Natural killer cell treated with Interleukin-12 subunit alpha and Interleukin-12 subunit beta and Interleukin-15 and Interleukin-18, amount 100 ng/mL, for 72 hours (primary cell): ENCODE data around the gene KLHL36. TPM values are rescaled to one million over a fixed set of nuclear protein-coding genes. Genes with fewer than 3 reads are reported as not detected.
"Not testable (repeated sequence)": the region's sequence is repeated elsewhere in the genome, so short reads cannot be mapped to it uniquely, and the experiment has no call there.

Experiments used
- ATAC-seq, 2 donors: fragments of 150-1000 bp; cut with Tn5 transposase in 1 of 2; sonication (Bioruptor Pico), chemical (Tn5 transposase) in 1 of 2; 2 replicates each; pipeline ENCODE4 v1.10.0; 2021
- DNase-seq: peaks from one replicate; pipeline ENCODE4 v3.0.0; 2022; ENCODE audit warnings: low spot score
- H3K27ac Mint-ChIP-seq, 2 donors: 1 replicate in 1 of 2; 2 replicates in 1 of 2; pipeline ENCODE4 v1.8.0; 2022; ENCODE audit warnings: mixed read lengths in 2 of 2, mild to moderate bottlenecking in 1 of 2, moderate library complexity in 1 of 2
- H3K27me3 Mint-ChIP-seq, 2 donors: 1 replicate in 1 of 2; 2 replicates in 1 of 2; pipeline ENCODE4 v1.8.0; 2022; ENCODE audit warnings: mixed read lengths in 2 of 2
- H3K36me3 Mint-ChIP-seq: one replicate; pipeline ENCODE4 v1.8.0; 2022; ENCODE audit warnings: mixed read lengths
- H3K4me1 Mint-ChIP-seq, 2 donors: 1 replicate in 1 of 2; 2 replicates in 1 of 2; pipeline ENCODE4 v1.8.0; 2022; ENCODE audit warnings: low read depth in 2 of 2, mixed read lengths in 2 of 2, mild to moderate bottlenecking in 1 of 2
- H3K4me3 Mint-ChIP-seq: one replicate; pipeline ENCODE4 v1.8.0; 2022; ENCODE audit warnings: mixed read lengths
- H3K9me3 Mint-ChIP-seq: 2 replicates; pipeline ENCODE4 v1.8.0; 2022; ENCODE audit warnings: mixed read lengths
- total RNA-seq, 2 donors: library from RNA; stranded (reverse); gene quantifications; one replicate each; pipeline ENCODE4 v1.2.3, GENCODE V29; 2022

KLHL36 gene
- total RNA-seq, 2 donors from 2014 or later, result 35.9 to 48.6 TPM

DNA sequence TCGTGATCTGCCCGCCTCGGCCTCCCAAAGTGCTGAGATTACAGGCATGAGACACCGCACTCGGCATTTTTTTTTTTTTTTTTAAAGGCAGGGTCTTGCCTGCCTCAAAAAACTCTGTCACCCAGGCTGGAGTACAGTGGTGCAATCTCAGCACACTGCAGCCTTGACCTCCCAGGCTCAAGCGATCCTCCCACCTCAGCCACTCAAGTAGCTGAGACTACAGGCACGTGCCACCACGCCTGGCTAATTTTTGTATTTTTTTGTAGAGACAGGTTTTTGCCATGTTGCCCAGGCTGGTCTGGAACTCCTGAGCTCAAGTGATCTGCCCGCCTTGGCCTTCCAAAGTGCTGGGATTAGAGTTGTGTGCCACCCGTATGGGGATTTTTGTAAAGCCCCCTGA lies 27.4 kb upstream of the KLHL36 start:
- DNase-seq, H3K4me3 Mint-ChIP-seq, H3K27ac Mint-ChIP-seq, H3K9me3 Mint-ChIP-seq, ATAC-seq, H3K36me3 Mint-ChIP-seq: not testable (repeated sequence)
- Mint-ChIP-seq H3K4me1 (peaks cover 25% of the 10 kb centered on the region in 2 donors), H3K27me3 (peaks cover 12 to 13% of the 10 kb centered on the region in 2 donors)

DNA sequence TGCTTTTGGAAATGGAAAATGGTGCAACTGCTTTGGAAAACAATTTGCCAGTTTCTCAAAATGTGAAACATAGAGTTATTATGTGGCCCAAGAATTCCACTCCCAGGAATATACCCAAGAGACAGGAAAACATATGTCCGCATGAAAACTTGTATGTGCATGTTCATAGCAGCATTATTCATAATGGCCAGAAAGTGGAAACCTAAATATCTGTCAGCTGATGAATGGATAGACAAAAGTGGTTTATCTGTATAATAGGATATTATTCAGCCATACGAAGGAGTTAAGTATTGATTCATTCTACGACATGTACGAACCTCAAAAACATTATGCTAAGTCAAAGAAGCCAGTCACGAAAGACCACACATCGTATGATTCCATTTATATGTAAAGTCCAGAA lies 22.8 kb upstream of the KLHL36 start:
- Mint-ChIP-seq H3K27me3 (peaks cover 6 to 7% of the 10 kb centered on the region in 2 donors), H3K4me3 (no peak overlapping the region), H3K36me3 (no peaks in the 10 kb centered on the region), H3K9me3 (no peaks in the 10 kb centered on the region), H3K27ac (no peak overlapping the region), H3K4me1 (peaks cover under 1 to 5% of the 10 kb centered on the region in 2 donors)
- DNase-seq (no peak), ATAC-seq (no peak)

DNA sequence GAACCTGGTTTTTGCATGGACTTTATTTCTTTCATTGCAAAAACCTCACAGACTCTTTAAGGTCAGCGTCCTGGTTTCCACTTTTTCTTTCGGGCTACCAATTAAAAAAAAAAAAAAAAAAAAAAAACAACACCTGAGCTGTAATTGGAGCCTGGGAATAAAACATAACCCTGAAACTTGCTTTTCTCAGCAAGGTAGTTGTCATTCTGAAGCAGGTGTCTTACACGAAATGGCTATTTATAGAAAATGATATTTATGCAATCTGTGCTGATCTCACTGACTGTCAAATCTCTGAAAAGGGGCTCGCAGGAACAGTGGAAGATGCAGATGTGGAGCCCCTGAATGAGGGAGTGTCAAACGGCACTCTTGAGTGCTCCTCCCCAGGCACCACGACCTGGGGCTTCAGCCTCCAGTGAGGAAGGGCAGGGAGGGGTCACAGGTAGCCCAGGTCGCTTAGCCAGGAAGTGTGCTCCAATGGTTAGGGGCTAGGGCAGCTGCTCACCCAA lies 20.0 kb upstream of the KLHL36 start:
- Mint-ChIP-seq H3K36me3 (no peaks in the 10 kb centered on the region), H3K27ac (peak overlapping the region in 1 of 2 donors; percentile 66), H3K4me1 (peaks cover 14 to 18% of the 10 kb centered on the region in 2 donors), H3K4me3 (no peak overlapping the region), H3K27me3 (peaks cover 6% of the 10 kb centered on the region in 2 donors), H3K9me3 (no peaks in the 10 kb centered on the region)
- no peak for ATAC-seq
- no peak for DNase-seq

DNA sequence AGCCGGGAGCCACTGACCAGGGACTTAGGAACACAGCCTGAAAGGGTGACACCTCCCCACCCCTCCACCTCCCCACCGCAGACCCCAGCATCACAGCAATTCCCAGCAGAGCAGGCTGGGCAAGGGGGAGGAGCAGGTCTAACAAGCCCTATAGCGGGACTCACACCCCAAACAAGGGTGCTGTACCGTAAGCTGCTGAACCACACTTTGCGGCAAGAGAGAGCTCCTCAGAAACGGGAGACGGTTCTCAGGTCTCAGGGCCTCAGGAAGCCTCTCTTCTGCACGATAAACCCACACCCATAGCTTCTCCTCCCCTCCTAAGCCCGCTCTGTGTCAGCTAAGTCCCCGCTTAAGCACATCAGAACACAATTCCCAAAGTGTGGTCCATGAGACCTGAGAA lies 18.7 kb upstream of the KLHL36 start:
- H3K4me1 Mint-ChIP-seq, result peaks cover 14 to 18% of the 10 kb centered on the region in 2 donors
- H3K9me3 Mint-ChIP-seq, result no peaks in the 10 kb centered on the region
- peaks cover 0 to 6% of the 10 kb centered on the region in 2 donors for H3K27me3 Mint-ChIP-seq
- no peak for DNase-seq
- no peaks in the 10 kb centered on the region for H3K36me3 Mint-ChIP-seq
- H3K4me3 Mint-ChIP-seq, result no peak overlapping the region
- ATAC-seq, result no peak
- no peak overlapping the region for H3K27ac Mint-ChIP-seq

DNA sequence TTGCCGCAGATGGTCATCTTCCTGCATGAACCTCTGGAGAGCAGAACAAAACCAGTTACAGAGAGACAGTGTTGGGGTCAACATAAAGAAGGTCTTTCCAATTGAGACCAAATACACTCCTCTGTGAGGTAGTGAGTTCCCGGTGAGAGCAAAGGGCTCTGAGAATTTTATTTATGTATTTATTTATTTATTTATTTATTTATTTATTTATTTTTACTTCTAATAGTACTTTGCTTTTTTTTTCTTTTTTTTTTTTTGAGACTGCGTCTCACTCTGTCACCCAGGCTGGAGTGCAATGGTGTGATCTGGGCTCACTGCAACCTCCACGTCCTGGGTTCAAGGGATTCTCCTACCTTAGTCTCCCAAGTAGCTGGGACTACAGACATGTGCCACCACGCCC lies 18.3 kb upstream of the KLHL36 start:
- Mint-ChIP-seq H3K4me3 (no peak overlapping the region), H3K4me1 (peaks cover 14 to 18% of the 10 kb centered on the region in 2 donors), H3K27me3 (peaks cover 0 to 6% of the 10 kb centered on the region in 2 donors), H3K27ac (no peak overlapping the region), H3K9me3 (no peaks in the 10 kb centered on the region), H3K36me3 (no peaks in the 10 kb centered on the region)
- DNase-seq (no peak), ATAC-seq (no peak)

DNA sequence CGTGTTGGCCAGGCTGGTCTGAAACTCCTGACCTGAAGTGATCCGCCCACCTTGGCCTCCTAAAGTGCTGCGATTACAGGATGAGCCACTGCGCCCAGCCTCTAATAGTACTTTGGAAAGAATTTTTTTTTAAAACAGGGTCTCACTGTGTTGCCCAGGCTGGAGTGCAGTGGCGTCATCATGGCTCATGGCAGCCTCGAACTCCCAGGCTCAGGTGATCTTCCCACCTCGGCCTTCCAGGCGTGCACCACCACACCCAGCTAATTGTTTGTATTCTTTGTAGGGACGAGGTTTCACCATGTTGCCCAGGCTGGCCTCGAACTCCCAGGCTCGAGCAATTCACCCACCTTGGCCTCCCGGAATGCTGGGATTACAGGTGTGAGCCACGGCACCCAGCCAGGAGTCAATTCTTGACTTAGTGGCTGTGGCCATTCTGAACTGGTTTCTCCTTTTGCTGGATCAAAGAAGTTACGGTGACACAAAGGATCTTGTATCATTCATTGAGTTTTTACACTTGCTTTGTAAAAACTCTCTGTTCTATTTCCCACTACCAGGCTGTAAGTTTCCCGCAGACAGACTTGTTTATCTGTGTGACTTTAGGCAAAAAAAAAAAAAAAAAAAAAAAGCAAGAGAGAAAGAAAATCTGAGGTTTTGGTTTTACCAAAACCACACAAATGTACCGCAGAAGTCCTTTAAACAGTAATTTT lies 17.7 kb upstream of the KLHL36 start:
- Mint-ChIP-seq H3K4me3 (peak overlapping the region; percentile 38), H3K4me1 (peaks cover 14 to 18% of the 10 kb centered on the region in 2 donors), H3K36me3 (no peaks in the 10 kb centered on the region), H3K9me3 (no peaks in the 10 kb centered on the region), H3K27ac (no peak overlapping the region), H3K27me3 (peaks cover 0 to 6% of the 10 kb centered on the region in 2 donors)
- ATAC-seq, result no peak
- no peak for DNase-seq

DNA sequence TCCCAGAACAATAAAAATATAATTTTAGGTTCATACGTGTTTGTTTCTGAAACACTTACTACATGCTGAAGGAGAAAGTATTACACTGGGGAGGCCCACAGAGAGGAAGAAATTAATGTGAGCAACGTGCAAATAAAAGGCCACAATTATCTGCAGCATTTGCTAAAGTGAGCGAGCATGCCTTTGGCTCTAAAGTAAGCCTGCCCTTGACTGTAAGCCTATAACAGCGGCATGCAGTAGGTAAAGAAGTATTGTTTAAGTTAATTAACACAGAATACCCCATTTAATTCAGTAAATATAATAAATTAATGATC lies 17.2 kb upstream of the KLHL36 start:
- Mint-ChIP-seq H3K27me3 (peaks cover 0 to 6% of the 10 kb centered on the region in 2 donors), H3K27ac (no peak overlapping the region), H3K36me3 (no peaks in the 10 kb centered on the region), H3K9me3 (no peaks in the 10 kb centered on the region), H3K4me1 (peaks cover 14 to 18% of the 10 kb centered on the region in 2 donors), H3K4me3 (peak overlapping the region; percentile 38)
- DNase-seq (no peak), ATAC-seq (no peak)

DNA sequence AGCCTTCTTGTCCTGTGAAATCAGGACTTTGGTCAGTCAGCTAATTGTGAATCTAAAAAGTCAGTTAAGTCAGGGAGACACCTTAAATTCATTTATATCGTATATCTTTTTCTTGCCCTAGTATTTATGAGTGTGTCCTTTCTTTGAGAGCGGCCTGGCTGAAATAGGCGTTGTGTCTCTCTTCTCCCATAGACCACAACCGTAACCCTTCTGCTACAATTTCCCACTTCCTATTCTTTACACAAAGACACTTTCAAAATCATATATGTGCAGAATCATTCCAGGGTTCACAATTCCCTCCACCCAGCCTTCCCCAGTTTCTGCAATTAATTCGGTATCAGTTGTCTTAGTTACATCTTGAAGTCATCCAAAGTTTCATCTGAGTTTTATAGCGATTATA lies 16.4 kb upstream of the KLHL36 start:
- peaks cover 14 to 18% of the 10 kb centered on the region in 2 donors for H3K4me1 Mint-ChIP-seq
- no peaks in the 10 kb centered on the region for H3K9me3 Mint-ChIP-seq
- H3K27ac Mint-ChIP-seq, result no peak overlapping the region
- H3K27me3 Mint-ChIP-seq, result peaks cover 0 to 6% of the 10 kb centered on the region in 2 donors
- H3K36me3 Mint-ChIP-seq, result no peaks in the 10 kb centered on the region
- peak overlapping the region; percentile 38 for H3K4me3 Mint-ChIP-seq
- DNase-seq (no peak), ATAC-seq (no peak)

DNA sequence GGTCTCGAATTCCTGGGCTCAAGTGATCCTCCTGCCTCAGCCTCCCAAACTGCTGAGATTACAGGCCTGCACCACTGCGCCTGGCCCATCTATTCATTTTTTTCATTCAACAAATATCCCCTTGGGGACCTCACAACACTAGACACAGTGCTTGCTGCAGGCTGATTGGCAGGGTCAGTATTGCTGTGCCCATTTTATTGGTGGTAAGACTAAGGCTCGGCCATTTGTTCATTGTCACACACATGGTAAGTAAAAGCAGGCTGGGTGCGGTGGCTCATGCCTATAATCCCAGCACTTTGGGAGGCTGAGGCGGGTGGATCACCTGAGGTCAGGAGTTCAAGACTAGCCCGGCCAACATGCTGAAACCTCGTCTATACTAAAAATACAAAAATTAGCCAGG lies 15.4 kb upstream of the KLHL36 start:
- H3K4me3 Mint-ChIP-seq, H3K27me3 Mint-ChIP-seq, H3K27ac Mint-ChIP-seq: not testable (repeated sequence)

DNA sequence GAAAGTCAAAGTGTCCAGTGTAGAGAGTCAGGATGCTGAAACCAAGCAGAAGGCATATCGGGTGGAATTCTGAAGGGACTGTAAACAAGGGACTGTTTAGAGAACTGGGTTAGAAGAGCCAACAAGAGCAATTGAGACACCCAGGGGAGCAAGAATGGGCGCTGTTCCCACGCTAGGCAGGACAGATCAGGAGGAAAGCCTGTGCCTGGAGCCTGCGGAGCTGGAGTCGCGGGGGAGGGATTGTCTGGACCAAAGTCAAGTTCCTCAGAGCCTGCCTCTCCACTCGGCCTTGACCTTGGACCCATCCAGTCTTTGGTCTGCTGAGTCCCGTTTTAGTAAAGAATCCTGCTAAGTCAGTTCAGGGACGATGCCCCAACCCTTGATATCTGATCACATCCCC lies 14.7 kb upstream of the KLHL36 start:
- H3K27me3 Mint-ChIP-seq, result peaks cover 0 to 6% of the 10 kb centered on the region in 2 donors
- no peak overlapping the region for H3K27ac Mint-ChIP-seq
- no peaks in the 10 kb centered on the region for H3K9me3 Mint-ChIP-seq

More for the DNA sequence above, 15.4 kb upstream of the KLHL36 start:
- not testable (repeated sequence) for DNase-seq, H3K9me3 Mint-ChIP-seq, ATAC-seq, H3K36me3 Mint-ChIP-seq
- H3K4me1 Mint-ChIP-seq, result peaks cover 17 to 18% of the 10 kb centered on the region in 2 donors

DNA sequence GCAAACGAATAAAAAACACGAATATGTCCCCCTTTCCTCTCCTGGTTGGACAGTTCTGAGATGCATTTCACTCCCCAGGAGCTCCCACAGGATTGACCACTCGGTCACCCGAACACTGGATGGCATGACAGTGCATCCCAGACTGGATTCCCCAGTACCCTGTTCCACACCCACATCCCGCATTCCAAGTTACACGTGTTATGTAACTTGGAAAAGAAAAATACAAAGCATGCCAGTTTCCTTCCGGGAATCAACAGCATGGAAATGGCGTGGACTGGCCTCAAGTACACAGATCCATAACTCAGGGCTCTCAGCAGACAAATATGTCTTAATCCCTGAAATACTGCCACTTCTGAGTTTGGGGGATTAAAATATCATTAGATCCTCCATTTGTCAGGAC lies 12.6 kb upstream of the KLHL36 start:
- Mint-ChIP-seq H3K36me3 (no peaks in the 10 kb centered on the region), H3K9me3 (no peaks in the 10 kb centered on the region), H3K27ac (no peak overlapping the region), H3K4me1 (peaks cover 16 to 21% of the 10 kb centered on the region in 2 donors), H3K27me3 (peaks cover 0 to 6% of the 10 kb centered on the region in 2 donors), H3K4me3 (no peak overlapping the region)
- DNase-seq, result no peak
- ATAC-seq, result no peak

More for the DNA sequence above, 14.7 kb upstream of the KLHL36 start:
- Mint-ChIP-seq H3K4me3 (no peak overlapping the region), H3K4me1 (peaks cover 18 to 20% of the 10 kb centered on the region in 2 donors), H3K36me3 (no peaks in the 10 kb centered on the region)
- ATAC-seq (no peak), DNase-seq (no peak)

DNA sequence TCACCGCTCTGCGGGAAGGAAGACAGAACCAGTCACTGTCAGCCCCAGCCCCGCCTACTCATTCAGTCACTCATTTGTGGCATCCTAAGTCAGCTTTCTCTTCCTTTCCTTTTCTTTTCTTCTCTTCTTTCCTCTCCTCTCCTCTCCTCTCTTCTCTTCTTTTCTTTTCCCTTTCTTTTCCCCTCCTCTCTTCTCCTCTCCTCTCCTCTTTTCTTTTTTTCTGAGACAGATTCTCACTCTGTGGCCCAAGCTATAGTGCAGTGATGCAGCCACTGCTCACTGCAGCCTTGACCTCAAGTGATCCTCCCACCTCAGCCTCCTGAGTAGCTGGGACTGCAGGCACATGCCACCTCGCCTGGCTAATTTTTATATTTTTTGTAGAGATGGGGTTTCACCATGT lies 10.6 kb upstream of the KLHL36 start:
- peaks cover 7 to 17% of the 10 kb centered on the region in 2 donors for H3K4me1 Mint-ChIP-seq
- no peak overlapping the region for H3K27ac Mint-ChIP-seq
- no peaks in the 10 kb centered on the region for H3K36me3 Mint-ChIP-seq
- H3K9me3 Mint-ChIP-seq, result no peaks in the 10 kb centered on the region
- H3K27me3 Mint-ChIP-seq, result peaks cover 0 to 7% of the 10 kb centered on the region in 2 donors
- no peak for DNase-seq
- H3K4me3 Mint-ChIP-seq, result no peak overlapping the region
- ATAC-seq, result no peak

DNA sequence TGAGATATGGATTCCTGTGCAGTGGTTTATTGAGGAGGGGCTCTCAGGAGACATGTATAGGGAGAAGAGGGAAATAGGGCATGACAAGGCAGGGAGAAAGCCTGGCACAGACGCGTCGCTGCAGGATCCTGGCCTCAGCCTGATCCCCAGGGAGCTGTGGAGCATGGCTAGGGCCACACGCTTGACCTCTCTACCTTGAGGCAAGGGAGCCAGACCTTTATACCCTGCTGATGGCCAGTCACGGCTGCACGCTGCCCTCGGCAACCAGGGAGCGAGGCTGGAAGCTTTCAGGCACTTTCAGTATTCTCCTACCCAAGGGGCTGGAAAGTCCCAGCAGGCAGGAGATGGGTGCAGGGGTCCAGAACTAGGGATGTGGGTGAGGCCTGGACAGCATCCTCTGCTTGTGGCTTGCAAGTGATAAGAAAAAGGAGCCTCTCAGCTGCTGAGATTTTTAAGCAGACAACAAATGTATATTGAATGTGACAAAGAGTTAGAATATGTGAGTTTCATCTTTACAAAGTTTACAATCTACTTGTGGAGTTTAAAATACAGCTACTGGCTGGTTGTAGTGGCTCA lies 10.0 kb upstream of the KLHL36 start:
- DNase-seq (no peak), ATAC-seq (no peak)
- Mint-ChIP-seq H3K27me3 (peaks cover 0 to 8% of the 10 kb centered on the region in 2 donors), H3K27ac (no peak overlapping the region), H3K36me3 (no peaks in the 10 kb centered on the region), H3K9me3 (no peaks in the 10 kb centered on the region), H3K4me3 (no peak overlapping the region), H3K4me1 (peaks cover 7 to 17% of the 10 kb centered on the region in 2 donors)

DNA sequence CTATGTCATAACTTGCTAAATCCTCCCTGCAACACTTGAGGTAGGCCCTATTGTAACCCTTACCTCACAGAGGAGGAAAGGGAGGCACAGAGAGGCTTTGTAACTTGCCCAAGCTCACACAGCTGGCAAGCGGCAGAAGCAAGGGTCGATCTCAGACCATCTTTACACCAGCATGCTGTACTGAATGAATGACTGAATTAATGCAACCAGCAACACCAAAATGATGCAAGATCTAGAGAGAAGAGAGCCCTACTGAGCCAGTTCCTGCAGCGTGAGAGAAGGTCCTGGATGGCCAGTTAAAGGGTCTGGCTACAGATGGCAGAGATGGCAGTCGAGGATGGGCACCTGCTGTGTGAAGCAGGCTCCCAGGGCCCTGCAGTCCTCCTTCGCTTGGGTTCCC lies 8.2 kb upstream of the KLHL36 start:
- Mint-ChIP-seq H3K9me3 (no peaks in the 10 kb centered on the region), H3K4me1 (peaks cover 7 to 17% of the 10 kb centered on the region in 2 donors), H3K4me3 (no peak overlapping the region), H3K27me3 (peaks cover 0 to 4% of the 10 kb centered on the region in 2 donors), H3K36me3 (no peaks in the 10 kb centered on the region), H3K27ac (no peak overlapping the region)
- no peak for DNase-seq
- no peak for ATAC-seq
